Hindlimb muscle (tissue), 1 donor: ENCODE results near the gene SLC7A10. TPM values are rescaled to one million over a fixed set of nuclear protein-coding genes. Genes with fewer than 3 reads are reported as not detected.
"Not testable (repeated sequence)": the region's sequence is repeated elsewhere in the genome, so short reads cannot be mapped to it uniquely, and the experiment has no call there.

Source experiments
- DNase-seq: peaks from one replicate; pipeline ENCODE4 v3.0.0-alpha.2; 2013
- polyA plus RNA-seq: library from polyadenylated mRNA; unstranded; fragments of 120-200 nt; gene quantifications from one replicate; pipeline ENCODE4 v1.2.1, GENCODE V29; 2013; ENCODE audit not compliant: insufficient read length

Gene SLC7A10
- polyA plus RNA-seq, 1 donor = 10.8 TPM

GRCh38 chr19:33175156-33175782 is 50.4 kb downstream of the SLC7A10 start:
- no peak for DNase-seq

GRCh38 chr19:33174186-33174585 is 51.5 kb downstream of the SLC7A10 start:
- no peak for DNase-seq

GRCh38 chr19:33171916-33172359 is 53.7 kb downstream of the SLC7A10 start:
- no peak for DNase-seq

GRCh38 chr19:33171222-33171795 is 54.3 kb downstream of the SLC7A10 start:
- DNase-seq = no peak

- no peak for DNase-seq
These were observed 57.1 kb downstream of the SLC7A10 start for GRCh38 chr19:33168528-33168927.

GRCh38 chr19:33167438-33167837 is 58.2 kb downstream of the SLC7A10 start:
- DNase-seq = no peak

GRCh38 chr19:33166037-33166436 is 59.6 kb downstream of the SLC7A10 start:
- not testable (repeated sequence) for DNase-seq

- DNase-seq = no peak
These were observed 62.2 kb downstream of the SLC7A10 start for GRCh38 chr19:33163481-33163880.

- DNase-seq = no peak
These were observed 64.4 kb downstream of the SLC7A10 start for GRCh38 chr19:33161201-33161600.

- DNase-seq = no peak
These were observed 65.8 kb downstream of the SLC7A10 start for GRCh38 chr19:33159893-33160292.

- DNase-seq = no peak
These were observed 66.5 kb downstream of the SLC7A10 start for GRCh38 chr19:33159149-33159548.

Other genes starting within 250 kb of the SLC7A10 start
- gene RHPN2, start 161.0 kb downstream of the SLC7A10 start, polyA plus RNA-seq = 0.84 TPM
- gene GPATCH1, start 144.7 kb downstream of the SLC7A10 start, polyA plus RNA-seq = 9.5 TPM
- gene WDR88, start 93.7 kb downstream of the SLC7A10 start, polyA plus RNA-seq = 0.63 TPM
- gene LRP3, start 31.5 kb downstream of the SLC7A10 start, polyA plus RNA-seq = 22.4 TPM
- 10.9 TPM for gene CEBPA, start 76.7 kb upstream of the SLC7A10 start, polyA plus RNA-seq
- 16.9 TPM for gene CEBPG, start 147.9 kb upstream of the SLC7A10 start, polyA plus RNA-seq